ENCODE measurements around the gene ZNF365. TPM values are rescaled to one million over a fixed set of nuclear protein-coding genes. Genes with fewer than 3 reads are reported as not detected.

Gene ZNF365
- total RNA-seq, 1 experiment from 2014 or later = 22.8 TPM

GRCh38 chr10:62388328-62388727 is 14.2 kb downstream of the ZNF365 start:
- H3K9me3 ChIP-seq (ENCODE audit: control insufficient read depth, insufficient read depth, low read depth, low read length) = peaks cover 6% of the 10 kb centered on the region; the same call in 1 of the 2 replicates
- 0 out of 2 replicates have a peak, but pooled peaks have one; percentile 10 for ATAC-seq
- ChIA-PET CTCF (no interaction called here), POLR2A (no interaction called here)
- H3K27me3 ChIP-seq (ENCODE audit: control insufficient read depth, insufficient read depth, low read length) = no peaks in the 10 kb centered on the region
- TF ChIP-seq CTCF (IDR thresholded peaks at IDR 0.05) (no peak), TCF7L2 (IDR thresholded peaks at IDR 0.05; ENCODE audit: low read depth, low read length) (no peak), REST (IDR thresholded peaks at IDR 0.05; ENCODE audit: insufficient read depth in 1 of 2, low read depth in 2 of 2, low read length in 1 of 2) (no peak), SIN3A (IDR thresholded peaks at IDR 0.05; ENCODE audit: borderline replicate concordance, insufficient read depth, low read depth, low read length) (no peak), POLR2AphosphoS5 (IDR thresholded peaks at IDR 0.05; ENCODE audit: low read depth, low read length) (no peak)
- H3K4me3 ChIP-seq (ENCODE audit: low read depth in 2 of 2, low read length in 2 of 2) = no peak overlapping the region
- intact Hi-C loops (cut with micrococcal nuclease; ENCODE audit: unreplicated experiment) = no loop called here
- in situ Hi-C loops (cut with HindIII; ENCODE audit: low pct_unique_long_range_greater_than_20kb, low sequenced_read_pairs) = loop anchor here (25.0 kb wide), 1 partner anchor 126 kb away; the partner anchor contains the start of gene RTKN2
- no peak for DNase-seq (ENCODE audit: low read depth, low spot score)
- peaks cover 57% of the 10 kb centered on the region for H3K4me1 ChIP-seq (ENCODE audit: control insufficient read depth, insufficient read depth, low read length)
- H3K27ac ChIP-seq (ENCODE audit: low read length) = peak overlapping the region; percentile 100
- BruUV-seq (replicated peaks) = no TSS peak
- no peaks in the 10 kb centered on the region for H3K36me3 ChIP-seq (ENCODE audit: control insufficient read depth, insufficient read depth, low read length)

GRCh38 chr10:62390497-62391176 is 16.5 kb downstream of the ZNF365 start:
- in situ Hi-C loops (cut with HindIII; ENCODE audit: low pct_unique_long_range_greater_than_20kb, low sequenced_read_pairs) = loop anchor here (25.0 kb wide), 1 partner anchor 128 kb away; the partner anchor contains the start of gene RTKN2
- peaks cover 6% of the 10 kb centered on the region; the same call in 1 of the 2 replicates for H3K9me3 ChIP-seq (ENCODE audit: control insufficient read depth, insufficient read depth, low read depth, low read length)
- CTCF ChIA-PET = interaction anchor here (0.6 kb wide), 1 partner anchor 353 kb away, joined by 3 read pairs; no protein-coding TSS in a partner anchor

More at GRCh38 chr10:62390497-62391176, 16.5 kb downstream of the ZNF365 start:
- H3K36me3 ChIP-seq (ENCODE audit: control insufficient read depth, insufficient read depth, low read length) = no peaks in the 10 kb centered on the region
- intact Hi-C loops (cut with micrococcal nuclease; ENCODE audit: unreplicated experiment) = no loop called here
- H3K4me3 ChIP-seq (ENCODE audit: low read depth in 2 of 2, low read length in 2 of 2) = no peak overlapping the region
- ATAC-seq = no peak
- POLR2A ChIA-PET = no interaction called here
- no TSS peak for BruUV-seq (replicated peaks)
- TF ChIP-seq CTCF (IDR thresholded peaks at IDR 0.05) (no peak), TCF7L2 (IDR thresholded peaks at IDR 0.05; ENCODE audit: low read depth, low read length) (no peak), REST (IDR thresholded peaks at IDR 0.05; ENCODE audit: insufficient read depth in 1 of 2, low read depth in 2 of 2, low read length in 1 of 2) (no peak), SIN3A (IDR thresholded peaks at IDR 0.05; ENCODE audit: borderline replicate concordance, insufficient read depth, low read depth, low read length) (no peak), POLR2AphosphoS5 (IDR thresholded peaks at IDR 0.05; ENCODE audit: low read depth, low read length) (no peak)
- DNase-seq (ENCODE audit: low read depth, low spot score) = no peak
- no peaks in the 10 kb centered on the region for H3K27me3 ChIP-seq (ENCODE audit: control insufficient read depth, insufficient read depth, low read length)
- no peak overlapping the region; the same call in 1 of the 2 replicates for H3K27ac ChIP-seq (ENCODE audit: low read length)
- H3K4me1 ChIP-seq (ENCODE audit: control insufficient read depth, insufficient read depth, low read length) = peaks cover 34% of the 10 kb centered on the region

Measured in Panc1 (cell line).